ENCODE results near the gene TEAD4. TPM values are rescaled to one million over a fixed set of nuclear protein-coding genes. Genes with fewer than 3 reads are reported as not detected.

TEAD4 gene
- total and polyA plus RNA-seq, 9 donors = 35.5 to 103 (median 86.2) TPM

DNA sequence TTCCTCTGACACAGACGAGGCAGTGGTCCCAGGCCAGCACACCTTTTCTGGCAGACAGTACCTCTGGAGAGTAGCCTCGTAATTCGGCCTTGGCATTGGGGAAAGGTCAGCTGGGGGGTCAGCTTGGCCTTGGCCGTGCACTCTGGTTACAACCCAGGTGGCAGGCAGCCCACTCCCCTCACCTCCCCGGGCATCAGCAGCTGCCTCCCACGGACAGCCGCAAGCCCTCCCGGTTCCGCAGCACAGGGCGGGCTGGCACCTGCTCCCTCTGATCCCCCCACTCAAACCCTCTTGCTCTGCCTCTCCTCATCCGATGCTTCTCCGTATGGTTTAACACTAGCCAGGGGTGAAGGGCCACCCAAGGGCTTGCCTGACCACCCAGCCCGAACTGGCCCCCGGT is 50.6 kb downstream of the TEAD4 start:
- H3K27ac ChIP-seq (ENCODE audit: low read length) = no peak overlapping the region
- H3K4me1 ChIP-seq (ENCODE audit: control insufficient read depth, insufficient read depth, low read length) = peaks cover 27% of the 10 kb centered on the region
- DNase-seq = no peak
- 85% methylated on average over 12 of the region's 14 CpGs for WGBS (ENCODE audit: insufficient coverage)
- no peaks in the 10 kb centered on the region for H3K27me3 ChIP-seq (ENCODE audit: control insufficient read depth, insufficient read depth, low read length)
- H3K9me3 ChIP-seq (replicated peaks; ENCODE audit: control insufficient read depth, low read depth, low read length) = no peaks in the 10 kb centered on the region
- no peak overlapping the region for H3K4me3 ChIP-seq (ENCODE audit: low read length)
- H3K36me3 ChIP-seq (ENCODE audit: control insufficient read depth, insufficient read depth, low read length) = peaks cover 24% of the 10 kb centered on the region

DNA sequence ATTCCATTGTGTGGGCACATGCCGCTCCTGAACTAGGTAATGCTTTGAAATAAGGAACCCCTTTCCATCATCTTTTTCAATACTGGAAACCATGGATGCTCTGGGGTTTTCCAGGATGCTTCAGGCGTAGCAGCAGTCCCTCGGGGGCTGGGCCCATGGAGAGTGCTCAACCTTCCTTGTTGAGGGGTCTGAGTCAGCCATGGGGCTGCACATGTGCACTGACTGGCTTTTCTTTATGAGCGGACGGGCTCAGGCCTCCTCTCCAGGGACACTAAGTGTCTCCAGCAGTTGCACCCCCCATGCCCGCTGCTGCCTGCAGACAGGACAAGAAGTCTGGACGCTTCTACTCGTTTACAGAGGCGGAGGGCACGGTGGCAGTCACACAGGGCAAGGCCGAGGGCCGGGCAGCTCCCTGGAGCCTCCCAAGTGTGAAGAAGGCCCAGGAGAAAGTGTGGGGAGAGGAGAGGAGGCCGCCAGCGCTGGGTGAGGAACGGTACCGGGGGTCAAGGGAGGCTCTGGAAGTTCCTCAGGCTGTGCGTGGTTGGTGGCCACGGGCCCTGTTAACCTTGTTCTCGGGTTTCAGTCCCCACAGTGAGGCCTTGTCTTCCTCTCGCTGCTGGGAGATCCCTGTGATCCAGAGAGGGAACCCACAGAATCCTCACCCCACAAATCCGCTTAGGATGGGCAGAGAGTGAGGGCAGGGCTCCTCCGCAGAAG is 51.2 kb downstream of the TEAD4 start:
- H3K4me3 ChIP-seq (ENCODE audit: low read length) = no peak overlapping the region

DNA sequence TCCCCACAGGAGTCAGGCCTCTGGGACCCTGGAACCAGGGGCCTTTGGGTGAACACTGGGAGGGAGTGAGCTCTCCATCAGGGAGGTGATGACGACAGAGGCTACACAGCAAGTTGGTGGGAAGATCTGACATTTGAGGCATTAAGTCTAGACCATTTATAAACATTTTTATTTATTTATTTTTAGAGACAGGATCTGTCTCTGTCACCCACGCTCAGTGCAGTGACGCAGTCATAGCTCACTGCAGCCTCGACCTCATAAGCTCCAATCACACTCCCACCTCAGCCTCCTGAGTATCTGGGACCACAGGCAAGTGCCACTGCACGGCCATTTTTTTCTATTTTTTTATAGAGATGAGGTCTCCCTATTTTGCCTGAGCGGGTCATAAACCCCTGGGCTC is 53.6 kb downstream of the TEAD4 start:
- Histone ChIP-seq H3K4me1 (ENCODE audit: control insufficient read depth, insufficient read depth, low read length) (peaks cover 41% of the 10 kb centered on the region), H3K27me3 (ENCODE audit: control insufficient read depth, insufficient read depth, low read length) (no peaks in the 10 kb centered on the region), H3K4me3 (ENCODE audit: low read length) (no peak overlapping the region), H3K9me3 (replicated peaks; ENCODE audit: control insufficient read depth, low read depth, low read length) (no peaks in the 10 kb centered on the region), H3K27ac (ENCODE audit: low read length) (no peak overlapping the region), H3K36me3 (ENCODE audit: control insufficient read depth, insufficient read depth, low read length) (peaks cover 45% of the 10 kb centered on the region)
- WGBS (ENCODE audit: insufficient coverage) = no CpG with 5 or more reads among the region's 6 CpGs
- no peak for DNase-seq

More for the DNA sequence above, 51.2 kb downstream of the TEAD4 start:
- Histone ChIP-seq H3K27me3 (ENCODE audit: control insufficient read depth, insufficient read depth, low read length) (no peaks in the 10 kb centered on the region), H3K27ac (ENCODE audit: low read length) (no peak overlapping the region), H3K4me1 (ENCODE audit: control insufficient read depth, insufficient read depth, low read length) (peaks cover 30% of the 10 kb centered on the region), H3K9me3 (replicated peaks; ENCODE audit: control insufficient read depth, low read depth, low read length) (no peaks in the 10 kb centered on the region), H3K36me3 (ENCODE audit: control insufficient read depth, insufficient read depth, low read length) (peaks cover 29% of the 10 kb centered on the region)
- no peak for DNase-seq
- WGBS (ENCODE audit: insufficient coverage) = 70% methylated on average over 19 of the region's 22 CpGs

DNA sequence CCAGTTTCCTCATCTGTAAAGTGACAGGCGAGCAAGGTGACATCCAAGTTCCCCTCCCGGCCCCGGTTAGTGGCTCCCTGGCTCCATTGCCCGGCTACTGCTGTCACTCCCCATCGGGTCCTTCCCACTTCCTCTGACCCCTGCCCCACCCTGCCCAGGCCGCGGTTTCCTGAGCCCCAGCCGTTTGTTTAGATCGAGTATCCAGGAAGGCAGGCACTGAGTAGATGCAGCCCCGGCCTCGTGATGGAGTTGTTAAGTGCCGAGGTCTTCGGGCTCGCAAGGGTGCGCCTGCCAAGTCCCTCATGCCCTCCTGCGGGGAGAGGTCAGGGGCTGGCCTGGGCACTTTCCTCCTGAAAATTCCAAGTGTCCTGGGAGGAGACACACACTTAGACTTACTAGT is 55.4 kb downstream of the TEAD4 start:
- Histone ChIP-seq H3K4me3 (ENCODE audit: low read length) (no peak overlapping the region), H3K27me3 (ENCODE audit: control insufficient read depth, insufficient read depth, low read length) (no peaks in the 10 kb centered on the region), H3K36me3 (ENCODE audit: control insufficient read depth, insufficient read depth, low read length) (peaks cover 59% of the 10 kb centered on the region), H3K4me1 (ENCODE audit: control insufficient read depth, insufficient read depth, low read length) (peaks cover 51% of the 10 kb centered on the region), H3K27ac (ENCODE audit: low read length) (peak overlapping the region; percentile 81), H3K9me3 (replicated peaks; ENCODE audit: control insufficient read depth, low read depth, low read length) (no peaks in the 10 kb centered on the region)
- DNase-seq = no peak
- WGBS (ENCODE audit: insufficient coverage) = 49% methylated on average over 11 of the region's 16 CpGs

DNA sequence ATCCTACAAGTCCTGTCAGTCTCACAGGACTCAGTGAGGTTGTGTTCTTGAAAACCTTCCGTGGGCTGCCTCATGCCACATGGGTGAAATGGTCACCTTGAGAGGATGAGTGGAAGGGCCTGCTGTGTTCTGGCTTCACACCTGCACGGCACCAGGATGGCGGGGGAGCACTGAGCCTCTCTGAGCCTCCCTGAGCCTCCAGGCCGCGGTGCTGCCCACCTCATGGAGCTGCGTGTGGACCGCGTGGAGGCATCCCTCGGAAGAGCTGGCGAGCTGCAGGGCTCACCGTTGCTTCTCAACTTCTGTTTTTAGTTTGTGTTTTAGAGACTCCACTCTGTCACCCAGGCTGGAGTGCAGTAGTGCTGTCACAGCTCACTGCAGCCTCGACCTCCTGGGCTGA is 56.2 kb downstream of the TEAD4 start:
- H3K4me3 ChIP-seq (ENCODE audit: low read length) = no peak overlapping the region
- H3K36me3 ChIP-seq (ENCODE audit: control insufficient read depth, insufficient read depth, low read length) = peaks cover 63% of the 10 kb centered on the region
- H3K4me1 ChIP-seq (ENCODE audit: control insufficient read depth, insufficient read depth, low read length) = peaks cover 44% of the 10 kb centered on the region
- WGBS (ENCODE audit: insufficient coverage) = 89% methylated on average over 5 of the region's 12 CpGs
- no peak overlapping the region for H3K27ac ChIP-seq (ENCODE audit: low read length)
- H3K27me3 ChIP-seq (ENCODE audit: control insufficient read depth, insufficient read depth, low read length) = no peaks in the 10 kb centered on the region
- DNase-seq = no peak
- H3K9me3 ChIP-seq (replicated peaks; ENCODE audit: control insufficient read depth, low read depth, low read length) = no peaks in the 10 kb centered on the region

DNA sequence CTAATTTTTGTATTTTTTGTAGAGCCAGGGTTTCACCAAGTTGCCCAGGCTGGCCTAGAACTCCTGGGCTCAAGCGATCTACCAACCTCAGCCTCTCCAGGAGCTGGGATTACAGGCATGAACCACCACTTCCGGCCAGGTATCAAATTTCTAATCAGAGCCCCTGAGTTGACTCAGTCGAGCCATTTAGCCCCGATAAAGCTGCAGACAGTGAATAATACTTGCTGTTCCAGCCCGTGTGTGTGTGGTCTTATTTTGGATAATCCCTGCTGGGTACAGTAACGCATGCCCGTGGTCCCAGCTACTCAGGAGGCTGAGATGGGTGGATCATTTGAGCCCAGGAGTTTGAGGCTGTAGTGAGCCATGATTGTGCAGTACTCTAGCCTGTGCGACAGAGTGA is 57.0 kb downstream of the TEAD4 start:
- 43% methylated on average over 8 of the region's 8 CpGs for WGBS (ENCODE audit: insufficient coverage)
- H3K36me3 ChIP-seq (ENCODE audit: control insufficient read depth, insufficient read depth, low read length) = peaks cover 56% of the 10 kb centered on the region
- H3K4me3 ChIP-seq (ENCODE audit: low read length) = no peak overlapping the region
- no peaks in the 10 kb centered on the region for H3K27me3 ChIP-seq (ENCODE audit: control insufficient read depth, insufficient read depth, low read length)
- peaks cover 41% of the 10 kb centered on the region for H3K4me1 ChIP-seq (ENCODE audit: control insufficient read depth, insufficient read depth, low read length)
- DNase-seq = no peak
- H3K27ac ChIP-seq (ENCODE audit: low read length) = no peak overlapping the region
- no peaks in the 10 kb centered on the region for H3K9me3 ChIP-seq (replicated peaks; ENCODE audit: control insufficient read depth, low read depth, low read length)

DNA sequence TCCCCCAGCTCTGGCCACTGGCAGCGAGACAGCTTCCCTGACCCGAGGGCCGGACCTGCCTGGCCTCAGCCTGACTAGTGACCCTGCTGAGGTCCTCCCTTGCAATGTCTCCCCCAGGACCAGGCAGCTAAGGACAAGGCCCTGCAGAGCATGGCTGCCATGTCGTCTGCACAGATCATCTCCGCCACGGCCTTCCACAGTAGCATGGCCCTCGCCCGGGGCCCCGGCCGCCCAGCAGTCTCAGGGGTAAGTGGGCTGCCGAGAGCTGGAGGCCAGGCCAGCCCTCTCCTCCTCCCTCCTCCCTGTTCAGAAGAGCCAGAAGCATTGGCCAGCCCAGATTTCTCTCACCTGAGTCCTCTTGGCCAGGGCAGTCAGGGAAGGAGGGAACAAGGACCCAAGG is 58.1 kb downstream of the TEAD4 start:
- Histone ChIP-seq H3K27ac (ENCODE audit: low read length) (no peak overlapping the region), H3K9me3 (replicated peaks; ENCODE audit: control insufficient read depth, low read depth, low read length) (no peaks in the 10 kb centered on the region), H3K4me3 (ENCODE audit: low read length) (no peak overlapping the region), H3K36me3 (ENCODE audit: control insufficient read depth, insufficient read depth, low read length) (peaks cover 61% of the 10 kb centered on the region), H3K27me3 (ENCODE audit: control insufficient read depth, insufficient read depth, low read length) (no peaks in the 10 kb centered on the region), H3K4me1 (ENCODE audit: control insufficient read depth, insufficient read depth, low read length) (peaks cover 49% of the 10 kb centered on the region)
- no peak for DNase-seq
- WGBS (ENCODE audit: insufficient coverage) = 68% methylated on average over 11 of the region's 11 CpGs

DNA sequence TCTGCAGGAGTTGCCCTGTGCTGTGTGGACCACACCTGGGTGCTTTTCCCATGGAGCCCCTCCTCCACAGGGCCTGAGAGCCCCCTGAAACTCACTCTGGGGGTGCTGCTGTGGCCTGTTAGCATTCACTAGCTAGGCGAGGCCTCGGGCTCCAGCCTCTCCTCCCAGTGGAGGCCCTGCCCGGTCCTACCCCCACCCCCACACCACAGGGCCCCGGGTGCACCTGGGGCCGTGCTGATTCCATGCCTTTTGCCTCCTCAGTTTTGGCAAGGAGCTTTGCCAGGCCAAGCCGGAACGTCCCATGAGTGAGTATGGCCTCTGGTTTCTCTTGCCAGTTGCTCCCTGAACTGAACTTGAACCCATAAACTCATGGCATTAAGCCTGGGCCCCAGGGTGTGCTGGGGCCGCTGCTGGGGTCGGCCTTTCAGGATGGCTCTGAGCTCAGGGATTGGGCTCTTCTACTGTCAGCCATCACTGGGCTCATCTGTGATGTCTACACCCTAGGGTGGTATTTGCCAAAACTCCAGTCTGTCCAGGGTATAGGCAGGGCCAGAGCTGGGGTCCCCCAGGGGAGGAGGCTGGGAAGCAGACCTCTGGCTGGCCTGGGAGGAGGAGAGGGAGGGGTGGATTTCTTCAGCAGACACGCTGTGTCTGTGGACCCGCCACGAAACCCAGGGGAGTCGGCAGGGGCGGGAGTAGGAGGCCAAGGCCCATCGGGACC is 59.2 kb downstream of the TEAD4 start:
- no peak overlapping the region for H3K4me3 ChIP-seq (ENCODE audit: low read length)
- DNase-seq = no peak
- H3K27me3 ChIP-seq (ENCODE audit: control insufficient read depth, insufficient read depth, low read length) = no peaks in the 10 kb centered on the region
- no peaks in the 10 kb centered on the region for H3K9me3 ChIP-seq (replicated peaks; ENCODE audit: control insufficient read depth, low read depth, low read length)
- H3K4me1 ChIP-seq (ENCODE audit: control insufficient read depth, insufficient read depth, low read length) = peaks cover 56% of the 10 kb centered on the region
- H3K27ac ChIP-seq (ENCODE audit: low read length) = no peak overlapping the region
- 74% methylated on average over 9 of the region's 15 CpGs for WGBS (ENCODE audit: insufficient coverage)
- peaks cover 58% of the 10 kb centered on the region for H3K36me3 ChIP-seq (ENCODE audit: control insufficient read depth, insufficient read depth, low read length)

DNA sequence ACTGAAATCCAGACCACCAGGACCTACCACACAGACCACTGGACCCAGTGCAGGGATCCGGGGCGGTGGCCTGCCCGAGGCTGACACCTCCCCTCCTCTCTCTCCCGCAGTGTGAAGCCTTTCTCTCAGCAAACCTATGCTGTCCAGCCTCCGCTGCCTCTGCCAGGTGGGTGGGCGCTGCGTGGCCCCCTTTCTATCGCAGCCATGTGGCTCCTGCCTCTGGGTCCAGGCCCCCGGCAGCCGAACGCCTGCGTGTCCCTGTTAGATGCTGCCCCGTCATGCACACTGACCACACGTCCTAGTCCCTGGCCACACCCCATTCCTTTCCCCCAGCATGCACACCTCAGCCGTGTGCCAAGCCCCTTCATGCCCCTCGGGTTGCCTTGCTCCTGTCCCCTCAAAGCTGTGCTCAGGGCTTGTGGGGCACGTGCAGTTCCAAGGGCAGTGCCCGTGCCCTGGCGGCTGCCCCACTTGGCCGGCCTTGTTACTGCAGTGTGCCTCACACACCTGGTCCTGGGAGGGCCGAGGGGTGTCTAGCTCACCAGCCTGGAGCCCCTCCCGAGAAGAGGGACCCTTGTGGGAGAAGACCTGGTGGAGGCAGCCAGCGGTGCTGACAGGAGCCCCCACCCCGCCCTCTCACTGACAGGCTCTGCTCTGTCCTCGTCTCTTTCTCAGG is 59.9 kb downstream of the TEAD4 start:
- Histone ChIP-seq H3K36me3 (ENCODE audit: control insufficient read depth, insufficient read depth, low read length) (peaks cover 58% of the 10 kb centered on the region), H3K4me1 (ENCODE audit: control insufficient read depth, insufficient read depth, low read length) (peaks cover 49% of the 10 kb centered on the region), H3K9me3 (replicated peaks; ENCODE audit: control insufficient read depth, low read depth, low read length) (no peaks in the 10 kb centered on the region), H3K27ac (ENCODE audit: low read length) (no peak overlapping the region), H3K4me3 (ENCODE audit: low read length) (no peak overlapping the region), H3K27me3 (ENCODE audit: control insufficient read depth, insufficient read depth, low read length) (no peaks in the 10 kb centered on the region)
- no peak for DNase-seq
- WGBS (ENCODE audit: insufficient coverage) = 86% methylated on average over 21 of the region's 25 CpGs

DNA sequence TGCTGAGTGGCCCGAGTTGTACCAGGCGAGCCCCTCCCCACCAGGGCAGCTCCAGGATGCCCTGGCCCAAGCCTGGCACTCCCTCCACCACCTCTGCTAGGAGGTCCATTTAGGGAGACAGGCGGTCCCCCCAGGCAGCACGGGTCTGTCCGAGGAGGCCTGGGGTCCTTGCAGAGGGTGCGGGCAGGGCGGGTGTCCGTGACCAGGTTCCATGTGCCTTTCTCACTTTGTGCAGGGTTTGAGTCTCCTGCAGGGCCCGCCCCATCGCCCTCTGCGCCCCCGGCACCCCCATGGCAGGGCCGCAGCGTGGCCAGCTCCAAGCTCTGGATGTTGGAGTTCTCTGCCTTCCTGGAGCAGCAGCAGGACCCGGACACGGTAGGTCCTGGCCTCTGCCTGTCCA is 61.2 kb downstream of the TEAD4 start:
- DNase-seq = no peak
- 93% methylated on average over 16 of the region's 16 CpGs for WGBS (ENCODE audit: insufficient coverage)
- Histone ChIP-seq H3K27ac (ENCODE audit: low read length) (no peak overlapping the region), H3K4me1 (ENCODE audit: control insufficient read depth, insufficient read depth, low read length) (peaks cover 37% of the 10 kb centered on the region), H3K9me3 (replicated peaks; ENCODE audit: control insufficient read depth, low read depth, low read length) (no peaks in the 10 kb centered on the region), H3K27me3 (ENCODE audit: control insufficient read depth, insufficient read depth, low read length) (no peaks in the 10 kb centered on the region), H3K4me3 (ENCODE audit: low read length) (no peak overlapping the region), H3K36me3 (ENCODE audit: control insufficient read depth, insufficient read depth, low read length) (peaks cover 53% of the 10 kb centered on the region)

Measured in muscle of leg (tissue), 11 donors.